ENCODE data around the gene GNAZ.

GNAZ gene

DNA sequence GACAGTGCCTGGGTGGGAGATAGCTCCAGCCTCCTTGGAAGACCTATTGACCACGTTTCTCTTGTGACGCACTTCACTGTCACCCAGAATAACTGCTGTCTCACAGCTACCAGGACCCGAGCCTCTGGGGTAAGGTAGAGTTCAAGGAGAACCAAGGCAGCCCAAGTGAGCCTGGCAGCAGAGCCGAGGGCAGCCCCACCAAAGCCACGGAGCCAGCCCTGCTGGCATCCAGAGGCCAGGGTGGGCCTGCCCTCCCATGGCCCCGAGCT, 38.7 kb downstream of the GNAZ start:
- no peak for DNase-seq

DNA sequence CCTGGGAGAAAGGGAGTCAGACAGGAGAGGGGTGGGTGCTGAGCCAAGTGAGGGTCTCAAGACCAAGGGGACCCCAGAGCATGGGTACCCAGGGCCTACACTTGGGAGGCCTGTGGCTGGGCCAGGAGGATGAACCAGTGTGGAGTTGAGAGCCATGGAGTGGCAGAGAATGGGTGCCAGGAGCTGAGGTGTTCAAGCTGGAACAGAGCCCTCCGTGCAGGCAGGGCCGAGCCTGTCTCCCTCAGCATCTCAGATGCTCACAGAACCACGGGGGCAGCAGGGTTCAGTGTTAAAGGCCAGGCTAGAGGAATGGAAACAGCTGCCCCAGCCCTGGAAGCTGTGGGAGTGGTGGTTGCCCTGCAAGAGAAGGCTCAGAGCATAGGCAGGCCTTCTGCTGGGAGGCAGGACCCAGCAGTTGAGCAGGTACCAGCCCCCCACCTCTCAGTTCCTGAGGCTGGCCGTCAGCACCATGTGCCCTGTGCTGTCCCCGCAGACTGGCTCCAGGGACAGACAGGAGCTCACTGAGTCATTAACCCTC, 39.2 kb downstream of the GNAZ start:
- DNase-seq: no peak

DNA sequence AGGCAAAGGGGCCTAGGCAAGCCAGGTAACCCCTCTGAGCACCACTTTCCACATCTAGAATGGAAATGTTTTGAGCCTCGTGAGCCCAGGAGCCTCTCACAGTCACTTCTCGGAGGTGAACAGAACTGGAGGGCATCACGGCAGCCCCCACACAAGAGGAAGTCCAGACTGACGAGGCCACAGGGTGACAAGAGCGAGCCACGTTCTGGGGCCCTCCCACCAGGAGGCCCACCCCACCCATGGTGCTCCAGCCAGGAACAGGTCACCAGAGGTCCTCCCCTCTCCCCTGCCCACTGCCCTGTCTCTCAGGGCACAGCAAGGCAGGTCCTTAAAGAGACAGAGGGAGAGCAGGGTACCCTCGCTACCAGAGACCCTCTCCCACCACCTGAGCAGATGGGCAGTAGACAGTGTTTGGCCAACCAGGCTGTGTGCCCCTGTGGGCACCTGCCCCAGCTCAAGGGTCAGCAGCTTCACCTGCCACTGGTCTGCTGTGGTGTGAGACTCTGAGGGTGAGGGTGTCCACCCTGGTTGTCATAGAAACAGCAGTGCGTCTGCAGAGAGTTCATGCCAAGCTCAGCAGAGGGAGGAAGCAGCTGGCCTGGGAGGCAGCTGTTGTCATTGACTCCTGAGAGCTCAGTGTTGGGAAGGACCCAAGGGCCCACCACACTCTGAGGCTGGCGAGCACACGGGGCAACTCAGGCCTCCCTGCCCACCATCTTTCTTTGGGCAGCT, 40.0 kb downstream of the GNAZ start:
- DNase-seq: no peak

DNA sequence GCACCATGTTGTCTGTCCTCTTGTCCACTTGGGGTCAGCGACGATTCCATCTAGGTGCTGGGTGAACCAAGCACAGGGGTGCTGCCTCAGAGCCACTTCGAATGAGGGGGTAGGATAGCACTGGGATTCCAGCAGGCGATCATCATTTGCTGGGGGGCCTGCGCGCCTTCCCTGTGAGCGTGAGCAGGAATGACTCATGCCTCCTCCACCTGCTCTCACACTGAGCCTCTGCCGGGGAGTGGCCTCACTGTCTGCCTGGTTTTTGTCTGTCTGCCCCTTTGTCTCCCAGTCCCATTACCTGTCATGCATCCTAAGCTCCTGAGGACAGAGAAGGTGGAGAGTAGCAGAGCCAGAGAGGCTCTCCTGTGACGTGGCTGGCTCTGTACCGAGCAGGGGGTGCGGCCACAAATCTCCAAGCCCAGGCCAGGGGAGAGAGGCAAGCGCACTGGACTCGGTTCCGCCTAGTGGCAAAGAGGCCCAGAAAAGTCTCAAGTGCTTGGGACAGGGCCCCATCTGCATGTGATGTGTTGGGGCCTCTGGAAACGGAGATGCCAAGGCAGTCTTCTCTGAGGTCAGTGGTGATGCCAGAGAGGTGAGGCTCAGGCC, 40.7 kb downstream of the GNAZ start:
- DNase-seq: no peak

DNA sequence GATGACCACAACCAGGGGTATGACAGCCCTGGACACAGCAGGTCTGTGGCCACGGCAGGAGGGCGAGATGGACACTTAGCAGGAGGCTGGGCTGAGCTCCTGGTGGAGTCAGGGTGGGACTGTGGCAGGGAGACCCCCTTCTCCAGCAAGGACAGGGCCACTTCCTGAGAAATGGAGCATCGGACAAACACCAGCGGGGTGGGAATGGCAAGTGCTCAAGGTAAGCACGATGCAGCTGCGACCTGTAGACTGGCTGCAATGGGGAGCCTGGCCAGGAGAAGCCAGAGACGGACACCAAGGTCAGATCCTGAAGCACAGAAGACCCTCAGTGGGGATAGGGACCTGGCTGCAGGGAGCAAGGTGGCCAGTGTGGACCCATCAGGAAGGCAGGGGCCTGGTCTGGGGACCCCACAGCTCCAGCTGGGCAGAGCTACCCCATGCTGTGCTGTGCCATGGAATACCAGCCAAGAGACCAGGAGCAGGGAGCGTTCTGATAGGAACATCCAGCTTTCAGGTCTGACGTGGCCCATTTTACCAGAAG, 42.2 kb downstream of the GNAZ start:
- DNase-seq: no peak

DNA sequence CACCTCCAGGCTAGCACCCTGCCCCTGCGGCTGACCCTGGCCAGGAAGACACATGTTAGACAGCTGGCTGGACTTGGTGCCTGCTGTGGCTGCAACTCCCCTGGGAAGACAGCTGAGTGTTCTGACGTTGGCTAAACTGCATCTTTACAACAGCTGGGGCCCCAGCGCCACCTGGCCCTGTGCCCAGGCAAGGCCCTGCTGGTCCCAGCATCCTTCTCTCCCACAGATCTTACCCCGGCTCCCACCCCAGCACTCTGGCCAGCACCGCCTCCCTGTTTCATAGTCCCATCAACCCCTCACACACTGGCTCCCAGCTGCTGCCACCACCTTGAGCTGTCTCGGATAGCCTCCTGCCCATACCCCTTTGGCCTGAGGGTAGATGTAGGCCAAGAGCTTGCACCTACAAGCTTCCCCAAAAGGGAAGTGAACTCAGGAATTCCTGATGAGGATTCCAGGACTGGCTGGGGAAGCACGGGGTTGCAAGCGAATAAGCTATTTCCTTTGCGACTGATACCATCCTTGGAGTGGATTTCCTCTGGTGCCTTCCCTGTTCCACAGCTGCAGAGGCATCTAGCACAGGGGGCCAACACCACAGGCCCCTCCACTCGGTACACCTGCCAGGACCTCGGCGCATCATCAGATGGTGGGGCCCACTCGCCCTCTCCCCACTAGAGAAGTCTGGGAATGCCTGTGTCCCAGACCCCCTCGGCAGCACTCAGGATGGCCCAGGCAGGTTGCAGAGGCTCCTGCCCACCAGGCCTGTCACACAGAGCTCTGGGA, 42.9 kb downstream of the GNAZ start:
- DNase-seq: no peak

DNA sequence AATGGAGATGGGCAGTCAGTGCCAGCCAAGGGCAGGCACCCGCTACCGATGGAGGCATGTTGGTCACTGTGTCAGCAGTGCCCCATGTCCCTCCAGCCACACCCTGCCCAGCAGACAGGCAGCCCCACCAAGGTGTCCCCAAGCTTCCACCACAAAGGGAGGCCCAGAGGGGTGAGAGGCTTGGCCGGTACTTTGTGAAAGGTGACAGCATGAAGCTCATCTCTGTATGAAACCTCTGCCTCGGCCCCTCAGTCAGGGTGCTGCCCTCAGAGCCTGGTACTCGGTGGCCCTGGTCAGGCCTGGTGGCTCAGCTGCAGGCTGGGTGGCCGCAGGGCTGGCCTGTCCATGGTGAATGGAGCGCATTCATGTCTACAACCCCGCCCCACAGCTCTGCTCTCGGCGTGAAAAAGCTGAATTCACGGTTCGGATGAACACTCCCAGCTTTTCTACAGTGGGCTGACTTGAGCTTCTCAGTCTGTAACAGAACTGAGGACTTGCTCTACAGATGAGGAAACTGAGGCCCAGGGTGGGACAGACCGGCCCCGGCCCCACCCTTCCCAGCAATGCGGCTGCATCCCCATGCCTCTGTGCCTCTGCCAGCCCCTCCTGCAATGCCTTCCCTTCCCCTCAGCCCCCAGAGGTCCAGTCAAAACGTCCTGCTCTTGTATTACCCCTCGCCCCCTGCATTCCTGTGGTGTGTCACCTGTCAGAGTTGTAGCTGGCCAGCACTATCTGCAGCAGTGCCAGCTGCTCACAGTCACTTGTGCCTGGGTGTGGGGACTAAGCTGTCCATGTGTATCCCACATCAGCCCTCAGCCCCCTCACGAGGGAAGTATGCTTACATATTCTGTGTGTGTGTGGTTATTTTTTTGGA, 43.8 kb downstream of the GNAZ start:
- DNase-seq: no peak

DNA sequence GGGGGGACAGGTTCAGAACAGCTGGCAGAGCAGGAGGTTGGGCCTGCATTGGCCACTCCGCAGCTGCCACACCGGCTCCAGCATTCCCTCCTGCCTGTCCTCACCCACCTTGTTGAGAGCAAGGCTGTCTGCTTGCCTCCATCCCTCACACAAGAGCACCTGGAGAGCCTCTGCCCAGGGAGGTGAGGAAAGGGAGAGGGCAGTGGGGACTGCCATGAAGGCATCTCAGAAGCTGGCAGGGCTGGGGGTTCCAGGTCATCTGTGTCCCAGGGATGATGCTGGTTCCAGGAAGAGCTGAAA, 44.4 kb downstream of the GNAZ start:
- no peak for DNase-seq

DNA sequence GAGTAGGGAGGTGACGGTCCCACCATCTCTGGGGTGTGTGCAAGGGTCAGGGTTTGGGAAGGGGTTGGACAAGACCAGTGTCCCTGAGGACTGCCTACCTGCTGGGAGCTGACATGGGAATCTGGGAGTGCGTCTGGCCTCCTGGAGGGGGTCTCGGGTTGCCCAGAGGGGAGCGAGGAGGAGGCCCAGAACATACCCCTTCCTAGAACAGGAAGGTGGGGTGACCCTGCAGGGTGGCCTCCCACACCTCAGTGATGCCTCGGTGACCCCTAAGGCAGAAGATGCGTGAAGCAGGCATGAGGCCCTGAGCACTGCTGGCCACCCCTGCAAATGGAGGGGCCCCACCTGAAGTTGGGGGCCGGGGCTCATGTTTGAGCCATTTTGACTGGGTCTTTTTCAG, 45.0 kb downstream of the GNAZ start:
- DNase-seq: no peak

DNA sequence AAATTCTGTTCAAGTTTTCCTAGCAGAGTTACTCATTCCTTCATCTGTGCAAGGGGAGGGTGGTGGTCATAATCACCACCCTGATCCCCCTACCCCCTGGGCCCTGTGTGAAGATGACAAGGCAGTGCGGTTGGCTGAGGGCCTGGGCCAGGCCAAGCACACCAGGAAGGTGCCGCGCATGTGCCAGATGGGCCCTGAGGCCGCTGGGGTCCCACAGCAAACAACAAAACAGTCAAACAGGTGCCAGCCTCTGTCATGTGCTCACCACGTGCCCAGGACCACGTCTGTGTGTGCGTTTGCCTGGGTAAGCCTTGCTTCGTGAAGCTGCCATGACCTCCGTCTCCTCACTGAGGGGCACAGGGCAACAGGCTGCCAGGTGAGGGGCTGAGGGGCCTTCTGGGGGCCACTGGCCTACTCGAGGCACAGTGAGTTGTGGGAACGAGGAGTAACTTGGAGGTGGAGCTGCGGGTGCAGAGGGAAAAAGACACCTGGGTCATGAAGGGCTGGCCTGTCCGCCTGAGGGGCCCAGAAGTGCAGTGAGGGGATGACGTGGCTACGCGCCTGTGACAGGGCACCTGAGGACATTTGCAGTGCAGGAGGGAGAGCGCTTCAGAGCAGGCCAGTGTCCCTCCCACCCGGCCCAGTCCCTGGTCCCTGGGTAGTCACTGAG, 45.6 kb downstream of the GNAZ start:
- no peak for DNase-seq

DNA sequence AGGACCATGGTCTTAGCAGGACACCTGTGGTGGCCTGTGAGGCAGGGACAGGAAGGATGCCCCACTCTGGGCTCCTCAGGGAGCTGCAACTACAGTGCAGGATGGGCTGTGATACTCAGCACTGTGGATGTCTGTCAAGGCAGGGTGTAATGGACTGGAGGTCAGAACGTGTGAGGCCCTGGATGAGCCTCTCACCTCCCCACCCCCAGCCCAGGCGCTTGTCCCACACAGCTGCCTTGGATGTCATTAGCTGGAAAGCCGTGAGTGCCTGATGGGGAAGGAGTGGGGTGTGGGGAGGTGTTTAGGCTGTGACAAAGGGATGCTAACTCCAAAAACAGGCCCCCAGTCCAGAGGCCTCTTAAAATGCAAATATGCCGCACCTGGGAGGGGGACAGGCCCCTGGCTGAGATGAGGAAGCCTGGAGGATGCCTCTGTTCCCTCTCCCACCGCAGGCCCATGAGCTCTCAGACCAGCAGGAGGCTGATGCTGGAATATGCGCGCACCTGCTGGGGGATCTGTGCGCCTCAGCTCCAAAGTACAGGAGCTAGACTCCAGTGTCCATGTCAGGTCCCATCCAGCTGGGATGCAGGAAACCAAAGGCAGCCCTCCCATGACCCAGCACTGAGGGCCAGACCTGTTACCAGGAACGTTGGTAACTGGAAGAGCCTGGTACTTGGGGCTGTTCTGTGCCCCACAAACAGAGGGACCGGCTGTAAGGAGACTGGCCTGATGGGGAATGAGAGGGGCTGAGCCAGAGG, 46.4 kb downstream of the GNAZ start:
- no peak for DNase-seq

DNA sequence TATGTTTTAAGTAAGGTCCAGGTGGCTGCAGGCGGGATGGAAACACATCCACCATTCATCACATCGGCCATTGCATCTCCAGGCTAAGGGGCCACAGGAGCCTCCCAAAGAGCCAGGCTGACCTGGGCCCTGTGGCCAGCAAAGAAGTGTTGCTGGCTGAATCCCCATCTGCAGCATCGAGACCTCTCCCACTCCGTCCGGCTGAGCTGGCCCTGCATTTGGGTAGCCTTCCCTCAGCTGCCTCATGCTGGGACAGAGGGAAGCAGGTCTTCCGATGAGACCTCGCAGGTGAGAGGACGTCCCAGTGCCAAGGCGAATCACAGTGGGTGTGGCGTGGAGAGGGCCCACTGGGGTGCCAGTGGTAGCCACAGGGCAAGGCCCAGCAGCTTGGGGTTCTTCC, 47.0 kb downstream of the GNAZ start:
- DNase-seq: no peak

DNA sequence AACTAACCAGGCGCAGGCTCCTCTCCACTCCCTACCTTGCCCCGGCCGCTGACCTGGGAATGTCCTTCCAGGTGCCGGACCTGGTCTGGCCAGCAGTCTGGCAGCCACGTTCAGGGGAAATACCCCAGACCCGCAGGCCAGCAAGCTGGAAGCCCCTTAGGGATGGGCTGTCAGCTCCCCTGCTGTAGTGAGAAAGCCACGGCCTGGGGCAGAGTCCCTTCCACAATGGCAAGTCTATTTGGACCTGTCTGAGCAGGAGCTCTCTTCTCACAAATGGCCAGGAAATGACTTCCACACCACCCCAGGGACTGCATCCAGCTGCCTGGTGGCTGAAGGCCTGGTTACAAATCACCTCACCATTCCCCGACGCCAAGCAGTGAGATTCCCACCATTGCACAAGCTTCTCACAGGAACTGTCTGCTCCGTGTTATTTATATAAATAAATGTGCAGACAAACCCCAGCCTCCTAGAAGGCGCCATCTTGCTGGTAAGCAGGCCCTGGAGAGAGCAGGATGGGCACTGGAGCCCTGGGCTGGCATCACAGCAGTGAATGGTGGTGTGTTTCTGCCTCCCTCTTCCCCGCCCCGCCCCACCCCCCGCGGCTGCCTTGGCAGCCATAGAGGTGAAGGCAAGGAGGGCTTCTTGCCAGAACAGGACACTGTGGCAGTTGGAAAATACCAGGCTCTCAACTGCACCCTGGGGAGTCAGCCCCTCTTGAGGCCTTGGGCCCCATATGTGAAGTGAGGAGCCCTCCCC, 47.8 kb downstream of the GNAZ start:
- DNase-seq: no peak

DNA sequence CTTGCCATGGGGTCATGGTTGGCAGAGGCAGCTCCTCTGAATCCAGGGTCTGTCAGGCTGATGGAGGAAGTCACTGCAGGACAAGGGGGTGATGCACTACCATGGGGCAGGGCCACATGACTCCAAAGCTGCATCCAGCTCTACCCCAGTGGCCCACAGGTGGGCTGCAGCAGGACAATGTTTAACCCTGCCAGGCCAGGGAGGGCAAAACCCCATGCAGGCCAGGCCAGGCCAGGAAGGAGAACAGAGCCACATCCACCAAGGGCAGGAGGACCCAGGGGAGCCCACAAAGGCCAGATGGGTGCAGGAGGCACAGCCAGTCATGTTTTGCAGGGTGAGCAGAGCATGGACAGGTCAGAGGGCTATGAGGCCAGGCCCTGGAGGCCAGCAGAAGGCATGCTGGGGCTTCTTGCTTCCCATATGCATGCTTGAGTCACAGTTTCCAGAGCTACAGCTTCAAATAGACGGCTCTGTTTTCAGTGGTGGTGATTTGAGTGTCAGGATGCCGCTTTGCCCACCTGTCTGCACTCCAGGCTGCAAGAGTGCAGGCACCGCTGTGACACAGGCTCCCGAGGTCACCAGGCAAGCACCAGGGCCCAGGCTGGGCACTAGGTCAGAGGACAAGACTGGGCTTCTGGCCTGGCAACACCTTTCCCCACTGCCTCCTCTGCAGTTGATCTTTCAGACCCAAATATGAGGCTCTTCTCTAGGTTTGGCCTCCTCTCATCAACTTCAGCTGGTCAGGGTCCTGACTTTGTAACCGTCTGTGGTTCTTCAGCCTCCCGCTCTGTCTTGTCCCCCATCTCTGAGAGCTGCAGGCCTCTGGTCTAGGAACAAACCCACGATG, 48.6 kb downstream of the GNAZ start:
- DNase-seq: no peak

DNA sequence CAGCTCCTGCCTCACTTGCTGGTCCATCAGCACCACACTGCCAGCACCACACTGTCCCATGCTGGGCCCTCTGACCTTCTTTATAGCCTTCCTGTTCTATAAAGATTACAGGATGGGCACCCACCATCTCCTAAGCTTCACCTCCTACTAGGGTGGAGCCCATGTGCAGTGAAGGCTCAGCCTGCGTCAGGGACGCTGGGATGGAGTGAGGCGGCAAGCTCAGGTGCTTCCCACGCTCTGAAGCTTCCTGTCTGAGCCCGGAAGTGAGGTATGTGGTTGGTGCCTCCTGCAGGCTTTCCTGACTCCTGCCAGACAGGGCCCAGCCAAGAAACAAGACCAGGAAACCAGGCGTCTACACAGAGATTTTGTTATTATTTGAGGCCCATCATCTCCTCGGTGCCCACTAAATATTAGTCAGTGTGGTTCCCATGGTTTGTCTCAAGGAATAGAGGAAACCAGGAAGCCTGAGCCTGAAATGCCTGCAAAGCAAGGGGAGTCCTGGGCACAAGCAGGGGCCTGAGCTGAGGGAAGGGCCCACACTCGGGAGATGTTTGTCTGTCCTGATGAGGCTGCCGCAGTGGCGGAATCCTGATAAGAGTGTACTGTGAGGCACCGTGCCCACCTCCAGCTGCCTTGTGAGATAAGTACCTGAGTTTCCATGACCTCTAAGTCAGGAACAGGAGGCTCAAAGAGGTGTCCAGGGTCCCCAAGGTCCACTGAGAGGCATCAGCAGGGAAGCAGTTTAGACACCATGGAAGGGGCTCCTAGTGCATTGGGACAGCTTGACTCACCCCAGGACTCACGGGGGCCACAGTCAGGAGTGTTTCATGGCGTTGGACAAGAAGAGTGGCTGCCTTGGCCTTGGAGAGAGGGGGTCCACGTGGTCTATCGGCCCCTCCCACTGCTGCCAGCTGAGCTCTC, 49.4 kb downstream of the GNAZ start:
- DNase-seq: no peak

DNA sequence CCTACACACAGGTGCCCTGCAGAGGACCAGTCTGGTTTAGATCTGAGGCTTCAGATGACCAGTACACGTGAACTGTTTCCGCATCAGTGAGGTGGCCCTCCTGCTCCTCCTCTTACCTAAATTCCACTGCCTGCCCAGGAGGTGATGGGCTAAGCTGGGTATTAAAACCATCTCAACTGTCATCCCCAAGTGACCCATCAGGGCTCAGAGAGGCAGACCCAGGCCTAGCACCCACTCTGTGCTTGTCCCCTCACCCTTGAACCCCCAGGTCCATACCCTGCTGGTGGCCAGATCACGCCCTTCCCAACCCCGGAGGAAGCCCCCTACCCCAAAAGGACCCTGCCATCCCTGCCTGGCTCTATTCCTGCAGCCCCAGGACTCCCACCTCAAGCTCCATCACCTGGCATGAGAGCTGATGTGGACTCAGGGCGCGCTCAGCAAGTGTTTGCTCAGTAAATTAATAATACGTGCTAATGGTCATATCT, 50.1 kb downstream of the GNAZ start:
- no peak for DNase-seq

DNA sequence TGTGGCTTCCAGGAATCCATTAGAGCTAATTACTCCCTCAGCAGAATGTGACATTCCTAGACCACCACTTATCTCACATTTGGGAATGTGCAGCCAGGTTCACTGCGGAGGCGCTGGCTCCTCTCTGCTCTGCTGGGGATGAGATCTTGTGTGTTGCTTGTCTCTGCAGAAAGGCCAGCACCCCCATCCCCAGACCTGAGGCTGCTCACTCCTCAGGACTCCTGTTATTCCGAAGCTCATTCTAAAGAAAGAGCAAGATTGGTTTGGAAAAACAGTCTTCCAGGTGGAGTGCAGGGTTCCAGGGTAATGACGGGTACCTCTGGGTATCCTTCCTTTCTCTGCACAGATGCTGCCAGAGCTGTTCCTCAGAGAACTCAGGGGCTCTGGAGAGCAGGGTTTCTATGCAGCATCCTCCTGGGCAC, 50.7 kb downstream of the GNAZ start:
- no peak for DNase-seq

DNA sequence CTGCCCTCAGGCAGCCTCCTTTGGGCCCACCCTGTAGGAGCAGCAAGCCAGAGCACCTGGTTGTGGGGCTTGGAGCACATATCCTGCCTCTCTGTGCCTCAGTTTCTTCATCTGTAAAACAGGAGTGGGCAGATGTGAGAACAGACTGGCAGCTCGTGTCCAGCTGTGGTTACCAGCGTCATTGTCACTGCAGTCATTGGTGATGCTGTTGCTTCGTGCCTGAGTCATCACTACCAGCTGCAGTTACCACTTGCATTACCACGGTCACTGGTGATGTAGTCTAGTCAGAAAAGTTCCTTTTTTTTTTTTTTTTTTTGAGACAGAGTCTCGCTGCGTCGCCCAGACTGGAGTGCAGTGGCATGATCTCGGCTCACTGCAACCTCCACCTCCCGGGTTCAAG, 51.1 kb downstream of the GNAZ start:
- no peak for DNase-seq
